ENCODE results near the gene TRPV5.

DNA sequence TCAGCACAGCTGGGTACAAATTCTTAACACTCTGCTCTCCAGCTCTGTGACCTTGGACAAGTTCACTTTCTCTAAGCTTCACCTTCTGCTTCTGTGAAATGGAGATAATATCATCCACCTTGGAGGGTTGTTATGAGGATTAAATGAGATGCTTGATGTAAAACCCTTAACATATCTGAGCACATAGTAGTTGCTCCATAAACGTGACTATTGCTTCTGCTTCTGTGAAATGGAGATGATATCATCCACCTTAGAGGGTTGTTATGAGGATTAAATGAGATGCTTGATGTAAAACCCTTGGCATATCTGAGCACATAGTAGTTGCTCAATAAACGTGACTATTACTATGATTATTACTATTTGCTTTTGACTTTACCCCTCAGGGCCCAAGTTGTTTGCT lies 64.1 kb downstream of the TRPV5 start:
- TF ChIP-seq, protein P1, sequence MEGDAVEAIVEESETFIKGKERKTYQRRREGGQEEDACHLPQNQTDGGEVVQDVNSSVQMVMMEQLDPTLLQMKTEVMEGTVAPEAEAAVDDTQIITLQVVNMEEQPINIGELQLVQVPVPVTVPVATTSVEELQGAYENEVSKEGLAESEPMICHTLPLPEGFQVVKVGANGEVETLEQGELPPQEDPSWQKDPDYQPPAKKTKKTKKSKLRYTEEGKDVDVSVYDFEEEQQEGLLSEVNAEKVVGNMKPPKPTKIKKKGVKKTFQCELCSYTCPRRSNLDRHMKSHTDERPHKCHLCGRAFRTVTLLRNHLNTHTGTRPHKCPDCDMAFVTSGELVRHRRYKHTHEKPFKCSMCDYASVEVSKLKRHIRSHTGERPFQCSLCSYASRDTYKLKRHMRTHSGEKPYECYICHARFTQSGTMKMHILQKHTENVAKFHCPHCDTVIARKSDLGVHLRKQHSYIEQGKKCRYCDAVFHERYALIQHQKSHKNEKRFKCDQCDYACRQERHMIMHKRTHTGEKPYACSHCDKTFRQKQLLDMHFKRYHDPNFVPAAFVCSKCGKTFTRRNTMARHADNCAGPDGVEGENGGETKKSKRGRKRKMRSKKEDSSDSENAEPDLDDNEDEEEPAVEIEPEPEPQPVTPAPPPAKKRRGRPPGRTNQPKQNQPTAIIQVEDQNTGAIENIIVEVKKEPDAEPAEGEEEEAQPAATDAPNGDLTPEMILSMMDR (IDR thresholded peaks at IDR 0.05): no peak
- no peak for TF ChIP-seq POLR2A (IDR thresholded peaks at IDR 0.05)
- no peak for TF ChIP-seq POLR2AphosphoS5 (IDR thresholded peaks at IDR 0.05)
